Lung microvascular endothelial cell (primary cell): ENCODE results near the gene PIWIL1. TPM values are rescaled to one million over a fixed set of nuclear protein-coding genes. Genes with fewer than 3 reads are reported as not detected.

Experiments
- DNase-seq, 2 donors: peaks; one replicate each; pipeline versions ENCODE4 v3.0.0 to v3.0.0-alpha.2; 2010; ENCODE audit warnings: low read depth in 2 of 2
- total RNA-seq: library from RNA; depleted of rRNA; stranded (reverse); fragments of >200 nt; gene quantifications from 2 replicates; pipeline ENCODE4 v1.2.1, GENCODE V29; 2014

Gene PIWIL1
- total RNA-seq, 1 donor from 2014 or later: not detected

- no peak for DNase-seq
These were observed 782 bp upstream of the PIWIL1 start for GRCh38 chr12:130336723-130337487.

DNA sequence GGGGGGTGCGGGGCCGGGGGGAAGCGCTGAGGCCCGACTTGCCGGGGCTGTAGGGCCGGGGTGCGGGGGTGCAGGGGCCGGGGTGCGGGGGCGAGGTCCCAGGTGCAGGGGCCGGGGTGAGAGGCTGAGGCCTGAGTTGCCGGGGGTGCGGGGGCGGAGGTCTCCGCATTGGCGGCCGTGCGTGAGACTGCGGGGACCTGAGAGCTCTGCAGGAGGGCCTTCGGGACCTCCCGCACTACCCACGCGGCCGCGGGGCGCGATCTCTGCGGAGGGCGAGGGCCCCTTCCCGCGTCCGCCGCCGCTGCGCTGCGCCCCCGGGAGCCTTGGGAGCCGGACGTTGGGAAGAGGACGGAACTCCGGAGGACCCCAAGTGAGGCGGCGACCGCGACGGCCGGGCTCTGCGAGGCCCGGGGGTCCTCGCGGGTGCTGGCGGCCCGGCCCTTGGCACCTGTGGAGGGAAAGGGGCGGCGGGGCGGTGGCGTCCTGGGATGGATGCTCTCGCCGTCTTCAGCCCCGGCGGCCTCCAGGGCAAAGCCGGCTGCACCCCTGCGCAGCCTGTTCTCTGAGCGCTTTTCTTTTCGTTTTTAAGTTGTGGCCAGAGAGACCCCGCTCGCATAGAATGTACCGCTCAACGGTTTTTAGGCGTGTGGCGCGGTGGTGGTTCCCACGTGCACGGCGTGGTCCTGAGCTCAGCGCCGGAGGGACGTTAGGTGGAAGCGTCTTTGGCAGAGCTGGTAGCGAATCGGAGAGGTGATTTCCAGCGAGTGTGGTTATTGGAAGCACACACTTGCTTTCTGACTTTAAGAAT is 1.3 kb downstream of the PIWIL1 start:
- no peak for DNase-seq

DNA sequence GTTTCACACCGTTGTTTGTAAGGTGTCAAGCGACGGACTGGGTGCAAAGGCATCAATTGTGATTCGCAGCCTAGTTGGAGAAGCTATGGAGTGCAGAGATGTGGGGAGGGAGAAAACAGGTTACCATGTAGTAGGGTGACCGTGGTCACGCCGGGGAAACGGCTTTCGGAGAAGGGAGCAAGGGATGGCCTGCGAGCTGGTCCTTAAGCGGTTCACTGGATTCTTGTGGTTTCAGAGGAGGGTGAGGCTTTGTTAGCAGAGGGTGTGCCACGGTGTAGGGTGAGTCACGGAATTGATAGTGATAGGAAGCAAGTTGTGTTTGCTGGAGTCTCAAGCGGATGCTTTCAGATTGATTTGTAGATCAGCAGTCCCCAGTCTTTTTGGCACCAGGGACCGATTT is 2.3 kb downstream of the PIWIL1 start:
- DNase-seq: no peak

GRCh38 chr12:130342442-130342841 is 4.8 kb downstream of the PIWIL1 start:
- no peak for DNase-seq

- no peak for DNase-seq
These were observed 5.2 kb downstream of the PIWIL1 start for GRCh38 chr12:130342842-130343241.

GRCh38 chr12:130344529-130344928 is 6.8 kb downstream of the PIWIL1 start:
- DNase-seq: no peak

- DNase-seq: no peak
These were observed 7.6 kb downstream of the PIWIL1 start for GRCh38 chr12:130345292-130345691.

DNA sequence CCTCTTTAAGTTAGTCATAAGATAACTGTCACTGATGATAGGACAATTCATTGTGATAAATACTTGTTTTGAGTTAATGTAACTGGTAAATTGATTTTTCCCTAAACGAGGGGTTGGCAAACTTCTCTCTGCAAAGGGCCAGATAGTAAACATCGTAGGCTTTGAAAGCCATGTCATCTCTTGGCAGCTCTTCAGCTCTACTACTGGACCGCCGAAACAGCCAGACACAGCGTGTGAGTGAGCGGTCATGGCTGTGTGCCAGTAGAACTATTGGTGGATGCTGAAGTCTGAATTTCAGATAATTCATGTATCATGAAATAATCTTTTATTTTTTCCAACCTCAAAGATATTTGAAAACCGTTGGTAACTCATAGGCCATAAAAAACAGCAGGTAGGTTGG is 9.9 kb downstream of the PIWIL1 start:
- no peak for DNase-seq

DNA sequence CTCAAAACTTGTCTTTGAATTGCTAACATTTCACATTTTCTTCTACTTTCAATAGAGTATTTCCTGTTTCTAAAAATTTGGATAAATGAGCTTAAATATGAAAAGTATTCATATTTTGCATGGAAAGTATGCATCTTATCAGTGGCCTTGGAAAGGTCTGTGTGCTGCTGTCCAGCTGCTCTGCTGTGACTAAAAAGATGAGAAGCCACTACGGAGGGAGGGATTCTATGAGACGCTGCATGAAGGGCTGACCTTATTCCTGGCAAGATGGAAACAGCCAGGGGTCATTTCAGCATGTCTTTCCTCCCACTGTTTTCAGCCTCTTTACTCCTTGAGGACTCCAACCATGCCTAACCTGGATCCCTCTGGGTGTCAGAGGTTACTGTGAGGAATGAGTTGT is 13.0 kb downstream of the PIWIL1 start:
- DNase-seq: no peak

- DNase-seq: no peak
These were observed 13.6 kb downstream of the PIWIL1 start for GRCh38 chr12:130351326-130351725.

GRCh38 chr12:130353081-130353480 is 15.4 kb downstream of the PIWIL1 start:
- no peak for DNase-seq

GRCh38 chr12:130354407-130354806 is 16.7 kb downstream of the PIWIL1 start:
- no peak for DNase-seq

DNA sequence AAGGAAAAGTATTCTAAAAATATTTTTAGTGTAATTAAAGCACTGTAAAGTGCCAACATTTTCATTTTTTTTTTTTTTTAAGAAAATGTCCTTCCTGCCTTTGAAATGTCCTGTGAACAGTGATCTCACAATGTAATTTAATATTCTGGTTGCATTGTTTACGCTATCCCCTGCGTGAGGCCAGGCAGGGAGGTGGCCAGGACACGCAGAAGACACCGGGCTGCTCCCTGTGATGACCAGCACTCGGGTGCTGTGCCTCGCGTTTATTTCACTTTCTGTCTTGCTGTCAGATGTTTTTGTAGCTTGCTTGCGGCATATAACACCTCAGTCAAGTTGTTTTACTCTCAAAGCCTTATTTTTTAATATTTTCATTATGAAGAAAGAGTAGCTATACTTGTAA is 18.5 kb downstream of the PIWIL1 start:
- no peak for DNase-seq

DNA sequence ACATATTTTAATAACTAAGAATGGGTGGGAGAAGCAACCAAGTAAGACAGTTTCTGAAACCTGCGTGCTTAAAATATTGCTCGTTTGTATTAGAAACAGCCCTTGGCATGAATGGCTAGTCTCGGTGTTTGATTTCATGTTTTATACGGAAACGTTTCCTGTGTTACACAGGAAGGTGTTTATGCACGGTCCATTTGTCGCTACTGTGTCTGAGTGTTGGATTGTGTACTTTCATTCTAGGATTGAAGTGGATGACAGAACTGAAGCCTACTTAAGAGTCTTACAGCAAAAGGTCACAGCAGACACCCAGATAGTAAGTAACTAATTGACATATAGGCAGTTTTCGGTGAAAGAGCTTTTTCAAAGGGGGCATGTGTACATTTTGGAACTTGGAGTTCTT is 19.6 kb downstream of the PIWIL1 start:
- no peak for DNase-seq

DNA sequence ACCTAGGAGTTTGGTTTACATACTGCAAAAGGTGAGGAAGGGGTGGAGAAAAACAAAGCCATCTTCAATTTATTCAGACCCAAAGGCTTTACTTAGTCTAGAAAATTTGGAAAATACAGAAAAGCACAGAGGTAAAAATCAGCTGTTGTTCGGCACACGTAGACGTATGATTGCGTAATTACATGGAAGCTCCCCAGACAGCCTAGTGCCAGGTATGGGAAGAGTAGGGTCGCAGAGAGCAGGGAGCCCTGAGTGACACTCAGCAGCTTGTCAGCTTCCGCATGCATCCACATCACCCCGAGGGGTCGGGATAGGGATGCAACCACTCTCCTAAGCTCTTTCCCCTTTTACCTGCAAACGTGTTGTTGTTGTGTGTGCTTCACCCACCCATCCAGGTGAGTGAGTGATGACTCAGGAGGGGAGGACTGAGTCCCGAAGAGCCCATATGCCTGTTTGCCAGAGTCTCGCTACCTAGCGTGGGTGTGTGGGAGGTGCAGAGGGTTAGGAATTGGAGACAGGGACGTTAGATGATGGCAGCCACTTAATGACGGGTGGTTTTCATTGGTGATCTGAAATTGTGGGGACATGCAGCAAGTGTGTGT is 20.1 kb downstream of the PIWIL1 start:
- no peak for DNase-seq

GRCh38 chr12:130362060-130362459 is 24.4 kb downstream of the PIWIL1 start:
- DNase-seq: no peak

- DNase-seq: no peak
These were observed 26.9 kb downstream of the PIWIL1 start for GRCh38 chr12:130364578-130364977.

DNA sequence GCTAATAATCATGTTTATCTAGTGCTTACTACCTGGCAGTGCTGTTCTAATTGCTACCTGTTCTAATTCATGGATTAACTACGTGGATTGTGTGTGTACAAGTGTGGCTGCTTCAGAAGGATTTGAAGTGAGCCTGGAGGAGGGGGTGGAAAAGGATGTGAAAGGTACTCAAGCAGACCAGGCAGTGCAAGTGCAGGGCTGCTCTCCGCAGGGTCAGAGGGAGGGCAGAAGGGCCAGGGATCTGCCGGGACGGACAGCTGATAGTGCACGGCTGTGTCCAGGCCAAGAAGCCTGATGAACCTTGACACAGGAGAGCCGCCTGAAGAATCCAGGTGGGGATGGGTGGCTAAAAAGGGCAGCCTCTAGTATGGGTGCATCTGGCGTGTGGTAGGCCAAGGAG is 28.5 kb downstream of the PIWIL1 start:
- no peak for DNase-seq

DNA sequence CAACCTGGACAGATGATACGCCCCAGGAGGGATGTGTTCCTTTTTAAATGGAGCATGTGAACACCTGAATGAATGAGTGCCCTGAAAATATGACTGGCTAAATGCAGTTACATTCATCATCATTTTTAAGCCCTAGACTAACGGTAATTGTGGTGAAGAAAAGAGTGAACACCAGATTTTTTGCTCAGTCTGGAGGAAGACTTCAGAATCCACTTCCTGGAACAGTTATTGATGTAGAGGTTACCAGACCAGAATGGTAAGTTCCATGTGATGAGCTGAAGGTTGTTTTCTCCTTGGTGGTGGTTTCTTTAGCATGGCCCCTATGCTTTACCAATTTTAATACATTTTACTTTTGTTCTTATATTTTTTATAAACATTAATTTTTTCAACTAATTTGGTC is 29.3 kb downstream of the PIWIL1 start:
- no peak for DNase-seq

DNA sequence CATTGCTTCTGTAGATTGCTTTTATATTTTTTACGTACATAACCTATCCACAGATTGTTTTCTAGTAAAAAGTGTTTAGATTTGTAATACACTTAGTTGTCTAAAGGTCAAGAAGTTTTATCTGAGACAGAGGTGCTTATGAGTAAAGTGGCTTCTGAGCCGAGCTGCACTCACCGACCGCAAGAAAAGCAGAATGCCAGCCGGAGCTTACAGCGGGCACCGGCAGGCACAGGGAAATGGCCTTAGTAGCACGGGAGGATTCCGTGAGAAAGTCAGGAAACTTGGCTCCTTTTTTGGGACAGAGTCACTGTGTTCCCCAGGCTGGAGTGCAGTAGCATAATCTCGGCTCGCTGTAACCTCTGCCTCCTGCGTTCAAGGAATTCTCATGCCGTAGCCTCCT is 29.8 kb downstream of the PIWIL1 start:
- DNase-seq: no peak

- no peak for DNase-seq
These were observed 32.1 kb downstream of the PIWIL1 start for GRCh38 chr12:130369816-130370215.

GRCh38 chr12:130371296-130371695 is 33.6 kb downstream of the PIWIL1 start:
- no peak for DNase-seq

DNA sequence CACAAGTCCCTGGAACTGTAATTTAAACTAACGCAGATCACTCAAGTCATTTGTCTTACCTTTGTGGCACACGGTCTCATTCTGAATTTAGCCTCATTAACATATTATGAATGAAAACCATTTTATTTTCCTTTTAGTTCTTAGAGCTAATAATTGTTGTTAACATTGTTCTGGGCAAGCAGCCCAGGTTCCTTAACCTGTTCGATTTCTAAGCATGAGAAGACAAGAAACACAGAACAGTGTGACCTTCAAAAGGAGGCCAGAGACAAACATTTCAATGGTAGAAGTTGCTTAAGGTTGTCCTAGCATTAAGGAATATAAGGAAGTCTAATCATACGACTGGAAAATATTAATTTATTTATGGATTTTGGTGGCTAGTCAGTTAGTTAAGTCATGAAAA is 35.2 kb downstream of the PIWIL1 start:
- DNase-seq: no peak
